ACC112 (cell line): ENCODE data around the gene NDC80.
"Not testable (repeated sequence)": the region's sequence is repeated elsewhere in the genome, so short reads cannot be mapped to it uniquely, and the experiment has no call there.

Source experiments
- H2AFZ ChIP-seq: fragments of 200-600 bp; sonication (generic); one replicate; pipeline ENCODE4 v1.6.0; 2017; ENCODE audit warnings: antibody characterized with exemption, low read length; ENCODE audit not compliant: unreplicated experiment
- H3K27ac ChIP-seq: fragments of 200-600 bp; sonication (generic); 2 replicates; pipeline ENCODE4 v1.5.1; 2014; ENCODE audit warnings: low read depth, mild to moderate bottlenecking, antibody characterized with exemption, low read length, moderate library complexity
- H3K27me3 ChIP-seq: fragments of 200-600 bp; sonication (generic); 2 replicates; pipeline ENCODE4 v1.6.1; 2014; ENCODE audit warnings: mild to moderate bottlenecking, antibody characterized with exemption, low read length, moderate library complexity, mixed read lengths; ENCODE audit not compliant: insufficient read depth
- H3K36me3 ChIP-seq: fragments of 200-600 bp; sonication (generic); 2 replicates; pipeline ENCODE4 v1.6.1; 2016; ENCODE audit warnings: mild to moderate bottlenecking, antibody characterized with exemption, low read length, moderate library complexity, mixed read lengths; ENCODE audit not compliant: insufficient read depth
- H3K4me1 ChIP-seq: fragments of 200-600 bp; sonication (generic); one replicate; pipeline ENCODE4 v1.6.1; 2016; ENCODE audit warnings: low read length, mixed read lengths; ENCODE audit not compliant: insufficient read depth, unreplicated experiment, control insufficient read depth
- H3K4me3 ChIP-seq: fragments of 200-600 bp; sonication (generic); 2 replicates; pipeline ENCODE4 v1.5.1; 2014; ENCODE audit warnings: mild to moderate bottlenecking, low read depth, low read length
- H3K79me2 ChIP-seq: fragments of 200-600 bp; sonication (generic); one replicate; pipeline ENCODE4 v1.6.0; 2016; ENCODE audit warnings: low read length; ENCODE audit not compliant: control insufficient read depth, unreplicated experiment, insufficient read depth

NDC80 gene

GRCh38 chr18:2537296-2537695, 34.1 kb upstream of the NDC80 start:
- Histone ChIP-seq H3K36me3 (peaks cover 10% of the 10 kb centered on the region; the same call in 1 of the 2 replicates), H3K4me1 (no peaks in the 10 kb centered on the region), H3K27ac (no peak overlapping the region)

GRCh38 chr18:2538236-2538635, 33.1 kb upstream of the NDC80 start:
- Histone ChIP-seq H3K4me3 (no peak overlapping the region), H3K27ac (no peak overlapping the region), H3K27me3 (no peaks in the 10 kb centered on the region), H3K79me2 (no peaks in the 10 kb centered on the region), H3K36me3 (peaks cover 10% of the 10 kb centered on the region; the same call in 1 of the 2 replicates), H3K4me1 (no peaks in the 10 kb centered on the region), H2AFZ (no peak overlapping the region)

More at GRCh38 chr18:2537296-2537695, 34.1 kb upstream of the NDC80 start:
- Histone ChIP-seq H3K4me3 (no peak overlapping the region), H3K79me2 (no peaks in the 10 kb centered on the region), H3K27me3 (no peaks in the 10 kb centered on the region), H2AFZ (no peak overlapping the region)

- Histone ChIP-seq H3K27ac (no peak overlapping the region), H3K4me1 (no peaks in the 10 kb centered on the region)
Observed at GRCh38 chr18:2538844-2539243, 32.5 kb upstream of the NDC80 start.

GRCh38 chr18:2540575-2540974, 30.8 kb upstream of the NDC80 start:
- H3K79me2 ChIP-seq = no peaks in the 10 kb centered on the region
- no peaks in the 10 kb centered on the region for H3K4me1 ChIP-seq
- peaks cover 1% of the 10 kb centered on the region; the same call in 1 of the 2 replicates for H3K36me3 ChIP-seq
- no peak overlapping the region for H3K27ac ChIP-seq
- H3K4me3 ChIP-seq = no peak overlapping the region
- no peaks in the 10 kb centered on the region for H3K27me3 ChIP-seq
- H2AFZ ChIP-seq = no peak overlapping the region

More at GRCh38 chr18:2538844-2539243, 32.5 kb upstream of the NDC80 start:
- H3K36me3 ChIP-seq = peaks cover 10% of the 10 kb centered on the region; the same call in 1 of the 2 replicates
- no peaks in the 10 kb centered on the region for H3K27me3 ChIP-seq
- H2AFZ ChIP-seq = no peak overlapping the region
- no peak overlapping the region for H3K4me3 ChIP-seq
- H3K79me2 ChIP-seq = no peaks in the 10 kb centered on the region

GRCh38 chr18:2541925-2542563, 29.3 kb upstream of the NDC80 start:
- H3K79me2 ChIP-seq, H3K36me3 ChIP-seq, H3K4me1 ChIP-seq: not testable (repeated sequence)

GRCh38 chr18:2545155-2545554, 26.2 kb upstream of the NDC80 start:
- Histone ChIP-seq H2AFZ (no peak overlapping the region), H3K27ac (no peak overlapping the region), H3K27me3 (no peaks in the 10 kb centered on the region), H3K4me1 (no peaks in the 10 kb centered on the region), H3K36me3 (no peaks in the 10 kb centered on the region; the same call in 1 of the 2 replicates), H3K4me3 (no peak overlapping the region), H3K79me2 (no peaks in the 10 kb centered on the region)

More at GRCh38 chr18:2541925-2542563, 29.3 kb upstream of the NDC80 start:
- not testable (repeated sequence) for H3K4me3 ChIP-seq, H3K27ac ChIP-seq, H3K27me3 ChIP-seq, H2AFZ ChIP-seq

GRCh38 chr18:2547477-2548087, 23.8 kb upstream of the NDC80 start:
- Histone ChIP-seq H2AFZ (no peak overlapping the region), H3K27me3 (no peaks in the 10 kb centered on the region), H3K4me3 (no peak overlapping the region), H3K79me2 (no peaks in the 10 kb centered on the region), H3K27ac (no peak overlapping the region), H3K4me1 (no peaks in the 10 kb centered on the region), H3K36me3 (no peaks in the 10 kb centered on the region; the same call in 1 of the 2 replicates)

- Histone ChIP-seq H3K79me2 (no peaks in the 10 kb centered on the region), H3K27ac (no peak overlapping the region), H2AFZ (no peak overlapping the region), H3K36me3 (no peaks in the 10 kb centered on the region; the same call in 1 of the 2 replicates), H3K4me1 (no peaks in the 10 kb centered on the region), H3K4me3 (no peak overlapping the region), H3K27me3 (no peaks in the 10 kb centered on the region)
Observed at GRCh38 chr18:2549462-2549861, 21.9 kb upstream of the NDC80 start.

- no peaks in the 10 kb centered on the region for H3K27me3 ChIP-seq
- no peaks in the 10 kb centered on the region for H3K4me1 ChIP-seq
- no peaks in the 10 kb centered on the region for H3K79me2 ChIP-seq
- no peaks in the 10 kb centered on the region; the same call in none of the 2 replicates for H3K36me3 ChIP-seq
- H3K27ac ChIP-seq = no peak overlapping the region
- no peak overlapping the region for H3K4me3 ChIP-seq
- H2AFZ ChIP-seq = no peak overlapping the region
Observed at GRCh38 chr18:2551425-2551824, 19.9 kb upstream of the NDC80 start.

GRCh38 chr18:2554696-2555095, 16.7 kb upstream of the NDC80 start:
- Histone ChIP-seq H3K36me3 (no peaks in the 10 kb centered on the region; the same call in 1 of the 2 replicates), H2AFZ (no peak overlapping the region), H3K27me3 (no peaks in the 10 kb centered on the region), H3K4me1 (no peaks in the 10 kb centered on the region), H3K4me3 (no peak overlapping the region), H3K79me2 (no peaks in the 10 kb centered on the region), H3K27ac (no peak overlapping the region)

GRCh38 chr18:2555895-2556294, 15.5 kb upstream of the NDC80 start:
- no peaks in the 10 kb centered on the region for H3K4me1 ChIP-seq
- no peaks in the 10 kb centered on the region for H3K79me2 ChIP-seq
- H3K27me3 ChIP-seq = no peaks in the 10 kb centered on the region
- no peak overlapping the region for H3K4me3 ChIP-seq
- H2AFZ ChIP-seq = no peak overlapping the region
- no peaks in the 10 kb centered on the region; the same call in 1 of the 2 replicates for H3K36me3 ChIP-seq
- H3K27ac ChIP-seq = no peak overlapping the region
